Astrocyte of the spinal cord (primary cell): ENCODE results near the gene GAD2.

Experiments used
- DNase-seq: peaks from one replicate; pipeline ENCODE4 v3.0.0; 2011; ENCODE audit warnings: low read depth, low spot score
- H3K4me3 ChIP-seq: 2 replicates; pipeline ENCODE4 v1.5.1; 2011; ENCODE audit warnings: low read depth, mild to moderate bottlenecking, low read length, moderate library complexity
- CTCF ChIP-seq: IDR thresholded peaks from 2 replicates; pipeline ENCODE4 v1.5.1; 2012; ENCODE audit warnings: low read depth, mild to moderate bottlenecking, low read length, inconsistent platforms
- in situ Hi-C: cut with HindIII; loops from 2 replicates; pipeline ENCODE4 v1.10.0; 2017; ENCODE audit warnings: low sequenced_read_pairs

Gene GAD2

GRCh38 chr10:26314265-26315013 lies 97.9 kb downstream of the GAD2 start:
- in situ Hi-C loops: no loop called here

GRCh38 chr10:26318672-26319071 lies 102.1 kb downstream of the GAD2 start:
- in situ Hi-C loops: no loop called here
- H3K4me3 ChIP-seq: no peak overlapping the region
- no peak for DNase-seq
- TF ChIP-seq CTCF: no peak

More at GRCh38 chr10:26314265-26315013, 97.9 kb downstream of the GAD2 start:
- no peak for TF ChIP-seq CTCF
- DNase-seq: no peak
- H3K4me3 ChIP-seq: no peak overlapping the region

- in situ Hi-C loops: no loop called here
- H3K4me3 ChIP-seq: no peak overlapping the region
- no peak for TF ChIP-seq CTCF
- no peak for DNase-seq
These were observed 106.6 kb downstream of the GAD2 start for GRCh38 chr10:26323219-26323618.

GRCh38 chr10:26326851-26327250 lies 110.3 kb downstream of the GAD2 start:
- no peak for TF ChIP-seq CTCF
- no peak for DNase-seq
- no peak overlapping the region for H3K4me3 ChIP-seq
- in situ Hi-C loops: no loop called here

GRCh38 chr10:26327811-26328210 lies 111.2 kb downstream of the GAD2 start:
- in situ Hi-C loops: no loop called here
- no peak overlapping the region for H3K4me3 ChIP-seq
- no peak for TF ChIP-seq CTCF
- no peak for DNase-seq

GRCh38 chr10:26331371-26331770 lies 114.8 kb downstream of the GAD2 start:
- in situ Hi-C loops: no loop called here
- DNase-seq: no peak
- H3K4me3 ChIP-seq: no peak overlapping the region
- no peak for TF ChIP-seq CTCF
